Large intestine (tissue), 3 donors: ENCODE data around the gene VPS37C. TPM values are rescaled to one million over a fixed set of nuclear protein-coding genes. Genes with fewer than 3 reads are reported as not detected.

ENCODE experiments used
- DNase-seq, 2 donors: peaks; one replicate each; pipeline versions ENCODE4 v3.0.0 to v3.0.0-alpha.2; 2013
- H3K27ac ChIP-seq: one replicate; pipeline ENCODE4 v1.5.1; 2013; ENCODE audit warnings: low read length
- H3K27me3 ChIP-seq: 2 replicates; pipeline ENCODE4 v1.6.1; 2013; ENCODE audit warnings: low read length; ENCODE audit not compliant: control insufficient read depth, insufficient read depth
- H3K36me3 ChIP-seq: 2 replicates; pipeline ENCODE4 v1.6.1; 2013; ENCODE audit warnings: low read length; ENCODE audit not compliant: control insufficient read depth, insufficient read depth
- H3K4me1 ChIP-seq: one replicate; pipeline ENCODE4 v1.6.1; 2013; ENCODE audit warnings: low read length; ENCODE audit not compliant: control insufficient read depth, insufficient read depth
- H3K4me3 ChIP-seq: one replicate; pipeline ENCODE4 v1.5.1; 2013; ENCODE audit warnings: low read length
- H3K9me3 ChIP-seq: one replicate; pipeline ENCODE4 v1.6.1; 2013; ENCODE audit warnings: mild to moderate bottlenecking, low read depth, low read length, moderate library complexity; ENCODE audit not compliant: control insufficient read depth
- WGBS: methylation state at CpG from one replicate; pipeline ENCODE4 v1.1.5; 2013; ENCODE audit warnings: low lambda C conversion rate; ENCODE audit not compliant: insufficient coverage; 5-methylcytosine and 5-hydroxymethylcytosine counted together
- polyA plus RNA-seq: library from polyadenylated mRNA; unstranded; fragments of 120-200 nt; gene quantifications from one replicate; pipeline ENCODE4 v1.2.1, GENCODE V29; 2013

Gene VPS37C
- polyA plus RNA-seq, 1 donor, result 32.0 TPM

DNA sequence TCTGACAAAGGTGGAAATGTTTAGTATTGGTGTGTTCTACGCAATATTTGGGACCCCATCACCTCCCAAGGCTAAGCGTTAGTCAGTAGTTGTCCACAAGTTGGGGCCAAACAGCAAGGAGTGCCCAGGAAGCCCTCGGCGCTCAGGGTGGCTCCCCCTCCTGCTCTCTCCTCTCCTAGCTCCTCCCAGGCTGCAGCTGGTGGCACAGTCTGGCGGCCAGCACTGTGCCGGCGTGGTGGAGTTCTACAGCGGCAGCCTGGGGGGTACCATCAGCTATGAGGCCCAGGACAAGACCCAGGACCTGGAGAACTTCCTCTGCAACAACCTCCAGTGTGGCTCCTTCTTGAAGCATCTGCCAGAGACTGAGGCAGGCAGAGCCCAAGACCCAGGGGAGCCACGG is 42.2 kb downstream of the VPS37C start:
- Histone ChIP-seq H3K9me3 (no peaks in the 10 kb centered on the region), H3K36me3 (no peaks in the 10 kb centered on the region), H3K4me1 (peaks cover 4% of the 10 kb centered on the region), H3K27me3 (peaks cover 2% of the 10 kb centered on the region), H3K27ac (no peak overlapping the region), H3K4me3 (no peak overlapping the region)
- no peak for DNase-seq
- no CpG with 5 or more reads among the region's 9 CpGs for WGBS

DNA sequence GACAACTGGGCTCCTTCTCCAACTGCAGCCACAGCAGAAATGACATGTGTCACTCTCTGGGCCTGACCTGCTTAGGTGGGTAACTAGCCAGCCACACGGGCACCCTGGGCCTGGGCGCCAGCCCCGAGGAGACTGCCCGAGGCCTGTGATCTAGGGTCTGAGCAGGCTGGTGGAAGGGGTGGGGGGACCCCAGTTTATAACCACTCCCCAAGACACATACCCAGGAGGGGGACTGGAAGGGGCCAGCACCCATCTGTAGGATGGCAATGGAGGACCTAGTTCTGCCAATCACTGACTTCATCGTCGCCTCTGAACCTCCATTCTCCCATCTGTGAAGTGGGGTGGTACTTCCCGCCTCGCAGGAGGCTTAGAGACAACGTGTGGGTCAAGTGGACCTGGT is 42.8 kb downstream of the VPS37C start:
- H3K36me3 ChIP-seq, result no peaks in the 10 kb centered on the region
- WGBS, result no CpG with 5 or more reads among the region's 9 CpGs
- H3K4me1 ChIP-seq, result peaks cover 4% of the 10 kb centered on the region
- H3K27me3 ChIP-seq, result peaks cover 2% of the 10 kb centered on the region
- no peak for DNase-seq
- H3K9me3 ChIP-seq, result no peaks in the 10 kb centered on the region
- H3K27ac ChIP-seq, result no peak overlapping the region
- H3K4me3 ChIP-seq, result no peak overlapping the region

- WGBS, result no CpG with 5 or more reads among the region's 9 CpGs
- H3K36me3 ChIP-seq, result no peaks in the 10 kb centered on the region
- H3K9me3 ChIP-seq, result no peaks in the 10 kb centered on the region
- no peak overlapping the region for H3K4me3 ChIP-seq
- DNase-seq, result no peak
- peaks cover 2% of the 10 kb centered on the region for H3K27me3 ChIP-seq
- H3K27ac ChIP-seq, result no peak overlapping the region
- peaks cover 4% of the 10 kb centered on the region for H3K4me1 ChIP-seq
Measured at GRCh38 chr11:61118004-61118403, 43.2 kb downstream of the VPS37C start.

GRCh38 chr11:61117168-61117520 is 44.1 kb downstream of the VPS37C start:
- no peak overlapping the region for H3K27ac ChIP-seq
- 71% methylated on average over 1 of the region's 2 CpGs for WGBS

GRCh38 chr11:61116426-61117167 is 44.6 kb downstream of the VPS37C start:
- Histone ChIP-seq H3K9me3 (no peaks in the 10 kb centered on the region), H3K27ac (no peak overlapping the region), H3K4me1 (peaks cover 4% of the 10 kb centered on the region), H3K27me3 (peaks cover 2% of the 10 kb centered on the region), H3K4me3 (no peak overlapping the region), H3K36me3 (no peaks in the 10 kb centered on the region)
- no peak for DNase-seq
- 94% methylated on average over 3 of the region's 7 CpGs for WGBS

More at GRCh38 chr11:61117168-61117520, 44.1 kb downstream of the VPS37C start:
- Histone ChIP-seq H3K27me3 (peaks cover 2% of the 10 kb centered on the region), H3K4me1 (peaks cover 4% of the 10 kb centered on the region), H3K9me3 (no peaks in the 10 kb centered on the region), H3K36me3 (no peaks in the 10 kb centered on the region), H3K4me3 (no peak overlapping the region)
- no peak for DNase-seq

GRCh38 chr11:61115498-61116224 is 45.6 kb downstream of the VPS37C start:
- Histone ChIP-seq H3K9me3 (no peaks in the 10 kb centered on the region), H3K4me3 (no peak overlapping the region), H3K27ac (no peak overlapping the region), H3K27me3 (peaks cover 2% of the 10 kb centered on the region), H3K36me3 (no peaks in the 10 kb centered on the region), H3K4me1 (peaks cover 3% of the 10 kb centered on the region)
- no CpG with 5 or more reads among the region's 21 CpGs for WGBS
- DNase-seq, result no peak

DNA sequence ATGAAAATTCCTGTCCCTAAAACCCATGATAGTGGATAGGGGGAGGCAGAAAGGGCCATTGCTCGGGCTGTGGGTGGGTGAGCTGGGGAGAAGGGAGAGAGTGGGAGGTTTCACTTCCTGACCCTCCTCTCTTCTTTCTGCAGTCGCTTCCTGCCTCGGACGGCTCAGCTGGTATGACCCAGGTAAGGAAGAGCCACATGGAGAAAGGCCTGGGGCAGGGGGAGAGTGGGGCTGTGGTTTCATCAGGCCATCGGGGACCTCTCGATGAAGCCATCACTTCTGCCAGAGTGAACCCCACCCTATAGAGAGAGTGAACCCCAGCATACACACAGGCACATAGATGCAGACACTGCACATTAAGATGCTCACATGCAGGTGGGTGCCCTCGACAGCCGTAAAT is 46.3 kb downstream of the VPS37C start:
- H3K9me3 ChIP-seq, result no peaks in the 10 kb centered on the region
- H3K27me3 ChIP-seq, result no peaks in the 10 kb centered on the region
- H3K27ac ChIP-seq, result no peak overlapping the region
- WGBS, result no CpG with 5 or more reads among the region's 8 CpGs
- DNase-seq, result no peak
- H3K36me3 ChIP-seq, result no peaks in the 10 kb centered on the region
- H3K4me1 ChIP-seq, result no peaks in the 10 kb centered on the region
- H3K4me3 ChIP-seq, result no peak overlapping the region

GRCh38 chr11:61113201-61113600 is 48.0 kb downstream of the VPS37C start:
- Histone ChIP-seq H3K27me3 (no peaks in the 10 kb centered on the region), H3K27ac (no peak overlapping the region), H3K4me3 (no peak overlapping the region), H3K4me1 (no peaks in the 10 kb centered on the region), H3K9me3 (no peaks in the 10 kb centered on the region), H3K36me3 (no peaks in the 10 kb centered on the region)
- DNase-seq, result no peak
- WGBS, result 88% methylated on average over 1 of the region's 9 CpGs

DNA sequence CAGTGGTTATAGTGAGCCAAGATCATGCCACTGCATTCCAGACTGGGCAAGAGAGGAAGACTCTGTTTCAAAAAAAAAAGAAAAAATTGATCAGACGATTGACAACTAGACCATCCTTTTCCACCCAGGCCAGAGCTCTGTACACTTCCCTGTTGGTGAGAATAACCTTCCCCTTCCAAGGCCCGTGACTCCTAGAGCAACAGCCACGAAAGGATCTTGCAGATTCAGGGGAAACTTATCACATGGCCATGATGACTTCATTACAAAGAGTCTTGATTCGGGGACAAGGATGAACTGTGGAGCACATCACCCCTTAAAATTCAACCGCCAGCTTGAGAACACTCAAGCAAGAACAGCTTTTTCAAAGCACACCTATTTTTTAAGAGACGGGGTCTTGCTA is 48.7 kb downstream of the VPS37C start:
- no CpG with 5 or more reads among the region's 6 CpGs for WGBS
- H3K36me3 ChIP-seq, result no peaks in the 10 kb centered on the region
- H3K4me1 ChIP-seq, result no peaks in the 10 kb centered on the region
- H3K27ac ChIP-seq, result no peak overlapping the region
- no peak for DNase-seq
- H3K27me3 ChIP-seq, result no peaks in the 10 kb centered on the region
- H3K4me3 ChIP-seq, result no peak overlapping the region
- H3K9me3 ChIP-seq, result no peaks in the 10 kb centered on the region

GRCh38 chr11:61111786-61112517 is 49.3 kb downstream of the VPS37C start:
- no CpG with 5 or more reads among the region's 11 CpGs for WGBS
- DNase-seq, result no peak

More at GRCh38 chr11:61111786-61112517, 49.3 kb downstream of the VPS37C start:
- H3K27me3 ChIP-seq, result no peaks in the 10 kb centered on the region
- H3K9me3 ChIP-seq, result no peaks in the 10 kb centered on the region
- H3K4me1 ChIP-seq, result no peaks in the 10 kb centered on the region
- H3K4me3 ChIP-seq, result no peak overlapping the region
- H3K27ac ChIP-seq, result no peak overlapping the region
- no peaks in the 10 kb centered on the region for H3K36me3 ChIP-seq
